Common myeloid progenitor, CD34-positive (primary cell): ENCODE measurements around the gene IGF2.

ENCODE experiments used
- CTCF ChIA-PET: fragments of 350-600 bp; sonication (Branson Sonifier 250); formaldehyde crosslinking; loops from one replicate; lab custom pipeline; 2021; ENCODE audit warnings: antibody characterized with exemption; lab: Charles Lee
- POLR2A ChIA-PET: fragments of 350-600 bp; sonication (Branson Sonifier 250); formaldehyde crosslinking; loops from one replicate; lab custom pipeline; 2021; ENCODE audit warnings: antibody characterized with exemption; lab: Charles Lee
- DNase-seq, 3 donors: peaks; one replicate each; pipeline versions ENCODE4 v3.0.0 to v3.0.0-alpha.2; 2013
- H3K27ac ChIP-seq, 2 experiments: 1 replicate in 1 of 2; 2 replicates in 1 of 2; pipeline ENCODE4 v1.7.0; 2013; ENCODE audit warnings: inconsistent platforms in 2 of 2, low read length in 2 of 2, mild to moderate bottlenecking in 2 of 2, low read depth in 1 of 2, moderate library complexity in 1 of 2; ENCODE audit not compliant: severe bottlenecking in 2 of 2, insufficient read depth in 1 of 2, poor library complexity in 1 of 2
- H3K27me3 ChIP-seq, 5 experiments: replicated peaks in 2 of 5; 1 replicate in 3 of 5; 2 replicates in 2 of 5; pipeline versions ENCODE4 v1.6.1 to v1.7.0; 2013; ENCODE audit warnings: low read length in 4 of 5, mild to moderate bottlenecking in 2 of 5, moderate library complexity in 2 of 5, inconsistent platforms in 1 of 5; ENCODE audit not compliant: insufficient read depth in 5 of 5, control insufficient read depth in 4 of 5
- H3K36me3 ChIP-seq, 4 experiments: 1 replicate in 2 of 4; 2 replicates in 2 of 4; pipeline versions ENCODE4 v1.6.1 to v1.7.0; 2013; ENCODE audit warnings: low read length in 3 of 4, control low read depth in 1 of 4, mild to moderate bottlenecking in 1 of 4; ENCODE audit not compliant: control insufficient read depth in 4 of 4, insufficient read depth in 4 of 4
- H3K4me1 ChIP-seq, 4 experiments: 1 replicate in 3 of 4; 2 replicates in 1 of 4; pipeline versions ENCODE4 v1.6.1 to v1.7.1; 2013; ENCODE audit warnings: low read length in 3 of 4, mild to moderate bottlenecking in 3 of 4, control low read depth in 1 of 4, inconsistent platforms in 1 of 4, moderate library complexity in 1 of 4; ENCODE audit not compliant: control insufficient read depth in 4 of 4, insufficient read depth in 4 of 4; ENCODE audit errors: control extremely low read depth in 1 of 4
- H3K4me3 ChIP-seq, 7 experiments: 1 replicate in 4 of 7; 2 replicates in 3 of 7; pipeline versions ENCODE4 v1.5.1 to v1.7.0; 2013; ENCODE audit warnings: mild to moderate bottlenecking in 7 of 7, low read length in 6 of 7, moderate library complexity in 6 of 7, inconsistent platforms in 2 of 7, low read depth in 2 of 7, control low read depth in 1 of 7; ENCODE audit not compliant: insufficient read depth in 4 of 7, control insufficient read depth in 1 of 7; ENCODE audit errors: extremely low read depth in 1 of 7
- H3K9me3 ChIP-seq, 5 experiments: 1 replicate in 4 of 5; 2 replicates in 1 of 5; pipeline versions ENCODE4 v1.6.1 to v1.7.1; 2013; ENCODE audit warnings: low read length in 4 of 5, mild to moderate bottlenecking in 2 of 5, inconsistent platforms in 1 of 5, low read depth in 1 of 5, moderate library complexity in 1 of 5; ENCODE audit not compliant: control insufficient read depth in 4 of 5, insufficient read depth in 2 of 5; ENCODE audit errors: control extremely low read depth in 1 of 5
- WGBS: methylation state at CpG from one replicate; pipeline ENCODE4 v1.1.5; 2013; ENCODE audit not compliant: insufficient coverage; 5-methylcytosine and 5-hydroxymethylcytosine counted together

Gene IGF2

DNA sequence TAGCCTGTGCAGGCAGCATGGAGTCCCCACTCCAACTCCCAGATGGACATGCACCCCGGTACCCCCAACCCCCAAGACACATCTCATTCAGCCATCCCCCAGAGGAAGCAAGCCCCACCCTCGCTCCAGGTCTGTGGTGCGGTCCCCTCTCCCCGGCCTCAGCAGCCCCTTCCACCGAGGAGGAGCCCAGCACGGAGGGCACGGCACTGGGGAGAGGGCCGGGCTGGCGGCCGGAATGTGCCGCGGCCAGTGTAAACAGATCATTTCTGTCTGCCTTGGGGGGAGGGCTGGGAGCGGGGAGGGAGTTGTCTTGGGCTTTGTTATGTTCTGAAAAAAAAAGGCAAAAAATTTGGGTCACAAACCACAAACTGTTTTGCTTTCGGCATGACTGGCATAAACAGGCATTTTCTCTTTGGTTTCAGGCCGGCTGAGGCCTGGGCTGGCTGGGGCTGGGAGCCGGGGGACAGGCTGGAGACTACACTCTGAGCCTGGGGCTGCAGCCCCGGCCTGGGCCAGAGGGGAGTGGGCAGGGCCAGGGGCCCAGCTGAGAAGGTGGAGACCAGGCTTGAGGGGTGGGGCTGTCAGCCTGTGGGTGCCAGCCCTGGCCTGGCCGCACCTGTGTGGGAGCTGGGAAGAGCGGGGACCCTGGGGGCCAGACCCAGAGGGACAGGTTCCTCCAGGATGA, 16.8 kb downstream of the IGF2 start:
- Histone ChIP-seq H3K27ac (no peak overlapping the region), H3K36me3 (no peaks in the 10 kb centered on the region), H3K4me3 (no peak overlapping the region), H3K9me3 (peaks cover 0 to 4% (median 2%) of the 10 kb centered on the region in 5 experiments), H3K4me1 (peaks cover 0 to 3% (median under 1%) of the 10 kb centered on the region in 4 experiments), H3K27me3 (peaks cover 0 to 26% (median 5%) of the 10 kb centered on the region in 5 experiments)
- 75% methylated on average over 5 of the region's 19 CpGs for WGBS
- CTCF ChIA-PET: interaction anchor here (1.3 to 1.5 kb wide), 2 partner anchors 14 to 28 kb away, joined by 4 read pairs; no protein-coding TSS in a partner anchor
- POLR2A ChIA-PET: no interaction called here
- peak in 2 of 3 donors; percentile 69 to 77 for DNase-seq

DNA sequence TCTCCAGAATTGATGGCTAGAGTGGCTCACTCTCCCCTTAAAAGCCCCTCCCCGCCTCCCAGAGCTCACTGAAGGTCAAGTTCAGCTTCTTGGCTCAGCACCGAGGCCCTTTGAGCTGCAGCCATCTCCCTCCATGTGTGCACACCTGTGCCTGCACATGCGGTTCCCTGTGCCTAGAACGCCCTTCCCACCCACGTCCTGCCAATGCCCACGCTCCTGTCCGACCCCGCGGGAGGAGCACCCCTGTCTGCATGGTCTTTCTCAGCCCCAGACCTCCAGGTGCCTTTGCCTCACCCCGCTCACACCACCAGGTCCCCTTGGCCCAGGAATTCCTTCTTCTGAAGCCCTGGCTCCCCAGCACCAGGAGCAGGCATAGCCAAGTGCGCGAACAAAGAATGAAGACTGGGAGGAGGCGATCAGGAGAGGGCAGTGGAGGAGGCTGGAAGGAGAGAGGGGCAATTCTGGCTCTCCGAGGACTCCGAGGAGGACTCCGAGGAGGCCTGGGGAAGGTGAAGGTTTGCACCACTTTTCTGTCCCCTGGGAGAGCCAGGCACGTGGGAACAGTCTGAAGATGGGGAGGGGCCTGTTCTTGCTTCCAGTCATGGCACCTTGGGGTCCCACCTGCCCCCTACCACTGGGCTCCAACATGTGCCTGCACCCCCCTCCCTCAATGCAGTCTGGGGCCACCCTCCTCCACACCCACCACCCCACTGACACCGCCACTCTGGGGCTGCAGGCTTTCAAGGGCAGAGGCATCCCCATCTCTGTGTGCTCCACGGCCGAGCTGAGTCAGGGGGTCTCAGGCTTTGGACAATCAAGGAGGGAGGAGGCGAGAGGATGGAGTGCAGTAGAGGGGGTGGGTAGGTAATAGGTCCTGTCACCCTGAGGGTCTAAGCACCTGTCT, 17.7 kb downstream of the IGF2 start:
- POLR2A ChIA-PET: no interaction called here
- 98% methylated on average over 17 of the region's 21 CpGs for WGBS
- Histone ChIP-seq H3K4me1 (peaks cover 0 to 3% (median under 1%) of the 10 kb centered on the region in 4 experiments), H3K4me3 (no peak overlapping the region), H3K27me3 (peaks cover 0 to 26% (median 5%) of the 10 kb centered on the region in 5 experiments), H3K36me3 (no peaks in the 10 kb centered on the region), H3K27ac (no peak overlapping the region), H3K9me3 (peaks cover under 1 to 7% (median 4%) of the 10 kb centered on the region in 5 experiments)
- CTCF ChIA-PET: no interaction called here
- DNase-seq: no peak

DNA sequence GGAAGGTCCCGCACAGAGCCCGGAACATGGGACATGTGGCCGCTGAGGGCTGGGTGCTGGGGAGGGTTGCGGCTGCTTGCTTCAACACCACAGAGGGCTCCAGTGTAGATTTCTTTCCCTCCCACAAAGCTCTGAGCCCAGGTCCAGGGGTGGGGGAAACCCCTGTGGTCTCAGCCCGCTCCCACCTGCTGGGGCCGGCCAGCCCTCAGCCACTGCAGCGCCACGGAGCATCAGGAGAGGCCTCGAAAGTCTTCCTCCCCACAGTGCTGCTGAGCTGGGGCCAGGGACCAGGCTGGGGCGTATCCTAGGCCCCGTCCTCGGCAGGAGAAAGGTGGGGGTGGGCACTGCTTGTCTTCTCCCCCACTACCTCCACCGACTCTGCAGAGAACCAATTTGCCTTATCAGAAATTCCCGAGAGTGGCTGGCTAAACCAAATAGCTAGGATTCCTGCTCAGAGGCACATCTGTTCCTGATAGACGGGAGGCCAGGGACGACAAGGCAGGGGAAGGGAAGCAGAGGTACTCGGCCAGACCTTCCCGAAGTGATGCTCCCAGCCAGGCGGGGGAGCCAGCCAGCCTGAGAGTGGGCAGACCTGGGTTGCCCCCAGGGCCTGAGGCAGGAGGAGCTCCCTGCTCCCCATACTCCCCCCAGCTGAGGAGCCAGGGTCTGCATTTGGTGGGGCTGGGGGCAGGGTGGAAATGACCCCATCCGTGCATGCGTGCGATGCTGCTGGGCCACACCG, 18.7 kb downstream of the IGF2 start:
- H3K4me1 ChIP-seq: peaks cover 0 to 3% (median under 1%) of the 10 kb centered on the region in 4 experiments
- H3K4me3 ChIP-seq: no peak overlapping the region
- peaks cover 3 to 14% (median 9%) of the 10 kb centered on the region in 5 experiments for H3K9me3 ChIP-seq
- POLR2A ChIA-PET: no interaction called here
- WGBS: 98% methylated on average over 15 of the region's 23 CpGs
- CTCF ChIA-PET: no interaction called here
- peaks cover 0 to 26% (median 5%) of the 10 kb centered on the region in 5 experiments for H3K27me3 ChIP-seq
- DNase-seq: no peak
- H3K36me3 ChIP-seq: no peaks in the 10 kb centered on the region
- H3K27ac ChIP-seq: no peak overlapping the region

DNA sequence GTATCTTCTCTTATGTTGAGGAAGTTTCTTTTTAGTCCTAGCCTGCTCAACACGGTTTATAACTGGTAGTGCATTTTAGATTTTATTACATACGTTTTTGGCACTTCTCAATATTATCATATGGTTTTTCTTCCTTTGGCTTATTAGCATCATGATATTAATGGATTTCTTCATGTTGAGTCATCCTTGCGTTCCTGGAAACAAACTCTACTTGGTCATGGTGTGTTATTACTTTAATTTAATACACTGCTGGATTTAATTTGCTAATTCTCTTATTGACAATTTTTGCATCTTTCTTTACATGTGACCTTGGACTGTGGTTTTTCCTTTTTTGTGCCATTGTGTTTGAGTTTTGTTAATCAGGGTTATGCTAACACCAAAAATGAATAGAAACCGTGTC, 20.5 kb downstream of the IGF2 start:
- POLR2A ChIA-PET: no interaction called here
- no peak for DNase-seq
- no peaks in the 10 kb centered on the region for H3K36me3 ChIP-seq
- no peak overlapping the region for H3K27ac ChIP-seq
- H3K9me3 ChIP-seq: peaks cover 3 to 14% (median 9%) of the 10 kb centered on the region in 5 experiments
- WGBS: 100% methylated on average over 1 of the region's 4 CpGs
- peaks cover 0 to 3% (median under 1%) of the 10 kb centered on the region in 4 experiments for H3K4me1 ChIP-seq
- peaks cover 0 to 26% (median 3%) of the 10 kb centered on the region in 5 experiments for H3K27me3 ChIP-seq
- CTCF ChIA-PET: no interaction called here
- H3K4me3 ChIP-seq: no peak overlapping the region

DNA sequence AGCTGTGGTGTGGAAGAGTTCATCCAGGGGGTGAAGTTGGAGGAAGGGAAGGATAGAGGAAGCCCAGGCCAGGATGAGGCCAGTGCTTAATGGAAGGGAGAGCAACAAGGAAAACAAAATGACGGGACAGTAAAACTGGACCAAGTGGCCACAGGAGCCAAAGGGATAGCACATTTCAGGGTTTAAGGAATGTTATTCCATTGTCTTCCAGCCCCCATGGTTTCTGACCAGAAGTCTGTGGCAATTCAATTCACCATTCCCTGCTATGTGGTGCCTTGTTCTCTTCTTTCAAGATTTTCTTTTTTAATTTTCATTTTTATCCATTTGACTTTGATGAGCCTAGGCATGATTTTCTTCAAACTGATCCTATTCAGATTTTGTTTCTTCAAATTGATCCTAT, 22.5 kb downstream of the IGF2 start:
- Histone ChIP-seq H3K27ac (no peak overlapping the region), H3K4me1 (no peaks in the 10 kb centered on the region), H3K36me3 (no peaks in the 10 kb centered on the region), H3K27me3 (peaks cover 0 to 22% (median 3%) of the 10 kb centered on the region in 5 experiments), H3K4me3 (no peak overlapping the region), H3K9me3 (peaks cover 3 to 14% (median 9%) of the 10 kb centered on the region in 5 experiments)
- POLR2A ChIA-PET: no interaction called here
- DNase-seq: no peak
- WGBS: 100% methylated on average over 1 of the region's 1 CpG
- CTCF ChIA-PET: interaction anchor here (1.4 kb wide), 1 partner anchor 35 kb away, joined by 4 read pairs; no protein-coding TSS in a partner anchor

DNA sequence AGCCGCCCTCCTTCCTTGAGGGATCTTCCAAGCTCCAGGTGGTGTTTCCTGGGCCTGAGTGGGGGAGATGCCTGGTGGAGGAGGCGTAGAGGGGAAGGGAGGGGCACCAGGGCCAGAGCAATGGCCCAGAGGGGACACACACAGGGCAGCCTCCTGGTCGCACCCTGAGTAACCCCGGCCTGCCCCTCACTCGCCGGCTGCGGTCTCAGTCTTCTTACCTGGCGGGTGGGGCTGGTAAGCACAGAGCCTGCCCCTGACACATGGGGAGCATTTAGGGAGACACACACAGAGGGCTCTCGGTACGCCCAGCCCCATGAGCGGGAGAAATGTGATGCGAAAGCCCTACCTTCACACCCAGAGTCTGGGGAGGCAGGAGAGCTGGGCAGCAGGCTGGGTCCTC, 23.9 kb downstream of the IGF2 start:
- CTCF ChIA-PET: no interaction called here
- WGBS: 98% methylated on average over 8 of the region's 12 CpGs
- no peak for DNase-seq
- POLR2A ChIA-PET: no interaction called here
- no peak overlapping the region for H3K4me3 ChIP-seq
- no peak overlapping the region for H3K27ac ChIP-seq
- H3K9me3 ChIP-seq: peaks cover 3 to 14% (median 9%) of the 10 kb centered on the region in 5 experiments
- H3K36me3 ChIP-seq: no peaks in the 10 kb centered on the region
- peaks cover 0 to 7% (median 3%) of the 10 kb centered on the region in 4 experiments for H3K4me1 ChIP-seq
- peaks cover 0 to 15% (median 3%) of the 10 kb centered on the region in 5 experiments for H3K27me3 ChIP-seq
